Glutamatergic neuron (in vitro differentiated cells): ENCODE results near the gene TRMT10B. TPM values are rescaled to one million over a fixed set of nuclear protein-coding genes. Genes with fewer than 3 reads are reported as not detected.

Source experiments
- DNase-seq: peaks from one replicate; pipeline ENCODE4 v3.0.0; 2022
- H3K27ac Mint-ChIP-seq: one replicate; pipeline ENCODE4 v1.8.0; 2020; ENCODE audit warnings: mild to moderate bottlenecking, mixed read lengths, inconsistent platforms; ENCODE audit not compliant: unreplicated experiment
- H3K27me3 Mint-ChIP-seq: one replicate; pipeline ENCODE4 v1.8.0; 2020; ENCODE audit warnings: mild to moderate bottlenecking, moderate library complexity, mixed read lengths, inconsistent platforms; ENCODE audit not compliant: unreplicated experiment
- H3K36me3 Mint-ChIP-seq: one replicate; pipeline ENCODE4 v1.8.0; 2020; ENCODE audit warnings: mild to moderate bottlenecking, mixed read lengths, inconsistent platforms; ENCODE audit not compliant: unreplicated experiment
- H3K4me1 Mint-ChIP-seq: one replicate; pipeline ENCODE4 v1.8.0; 2020; ENCODE audit warnings: mild to moderate bottlenecking, low read depth, mixed read lengths, inconsistent platforms; ENCODE audit not compliant: unreplicated experiment
- H3K4me3 Mint-ChIP-seq: one replicate; pipeline ENCODE4 v1.8.0; 2020; ENCODE audit warnings: mild to moderate bottlenecking, mixed read lengths, inconsistent platforms; ENCODE audit not compliant: unreplicated experiment
- H3K9me3 Mint-ChIP-seq: one replicate; pipeline ENCODE4 v1.8.0; 2020; ENCODE audit warnings: mild to moderate bottlenecking, moderate library complexity, mixed read lengths, inconsistent platforms; ENCODE audit not compliant: unreplicated experiment
- total RNA-seq: library from RNA; stranded (reverse); fragmentation: NEBNext Ultra II Directional; extraction: Animal tissue kit (Norgen Biotek cat#: 25700); gene quantifications from one replicate; pipeline ENCODE4 v1.2.1, GENCODE V29; 2021; ENCODE audit not compliant: unreplicated experiment
- TF ChIP-seq, protein P1 (sequence below): fragments of 200-600 bp; sonication (generic); IDR thresholded peaks from one replicate; pipeline ENCODE4 v1.5.0; 2021; ENCODE audit not compliant: partially characterized antibody, unreplicated experiment

The TRMT10B gene
- total RNA-seq, 1 donor from 2014 or later, result 8.8 TPM

GRCh38 chr9:37730256-37730655 is 23.3 kb upstream of the TRMT10B start:
- Mint-ChIP-seq H3K27me3 (peaks cover 5% of the 10 kb centered on the region), H3K9me3 (peaks cover 18% of the 10 kb centered on the region), H3K4me3 (no peak overlapping the region), H3K4me1 (peaks cover 44% of the 10 kb centered on the region), H3K36me3 (peaks cover 15% of the 10 kb centered on the region), H3K27ac (no peak overlapping the region)
- TF ChIP-seq, protein P1, sequence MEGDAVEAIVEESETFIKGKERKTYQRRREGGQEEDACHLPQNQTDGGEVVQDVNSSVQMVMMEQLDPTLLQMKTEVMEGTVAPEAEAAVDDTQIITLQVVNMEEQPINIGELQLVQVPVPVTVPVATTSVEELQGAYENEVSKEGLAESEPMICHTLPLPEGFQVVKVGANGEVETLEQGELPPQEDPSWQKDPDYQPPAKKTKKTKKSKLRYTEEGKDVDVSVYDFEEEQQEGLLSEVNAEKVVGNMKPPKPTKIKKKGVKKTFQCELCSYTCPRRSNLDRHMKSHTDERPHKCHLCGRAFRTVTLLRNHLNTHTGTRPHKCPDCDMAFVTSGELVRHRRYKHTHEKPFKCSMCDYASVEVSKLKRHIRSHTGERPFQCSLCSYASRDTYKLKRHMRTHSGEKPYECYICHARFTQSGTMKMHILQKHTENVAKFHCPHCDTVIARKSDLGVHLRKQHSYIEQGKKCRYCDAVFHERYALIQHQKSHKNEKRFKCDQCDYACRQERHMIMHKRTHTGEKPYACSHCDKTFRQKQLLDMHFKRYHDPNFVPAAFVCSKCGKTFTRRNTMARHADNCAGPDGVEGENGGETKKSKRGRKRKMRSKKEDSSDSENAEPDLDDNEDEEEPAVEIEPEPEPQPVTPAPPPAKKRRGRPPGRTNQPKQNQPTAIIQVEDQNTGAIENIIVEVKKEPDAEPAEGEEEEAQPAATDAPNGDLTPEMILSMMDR, result no peak
- no peak for DNase-seq

DNA sequence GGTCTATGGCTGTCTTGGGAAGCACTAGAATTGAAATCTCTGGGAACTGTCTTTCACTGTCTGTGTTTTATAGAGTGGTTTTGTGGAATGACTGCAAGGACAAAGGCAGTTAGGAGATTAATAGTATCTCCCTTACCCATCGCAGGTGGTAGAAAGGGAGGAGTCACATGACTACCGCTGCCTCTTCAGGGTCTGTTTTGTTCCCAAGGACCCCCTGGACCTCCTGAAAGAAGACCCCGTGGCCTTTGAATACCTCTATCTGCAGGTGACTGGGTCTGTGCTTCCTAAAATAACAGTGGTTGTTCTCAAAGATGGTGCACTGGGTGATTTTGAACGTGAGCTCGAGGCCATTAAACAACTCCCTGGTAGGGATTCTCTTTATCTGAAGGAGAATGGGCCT is 22.8 kb upstream of the TRMT10B start:
- TF ChIP-seq, protein P1, result no peak
- DNase-seq, result no peak
- Mint-ChIP-seq H3K4me3 (no peak overlapping the region), H3K9me3 (peaks cover 18% of the 10 kb centered on the region), H3K27me3 (peaks cover 5% of the 10 kb centered on the region), H3K27ac (peak overlapping the region; percentile 53), H3K4me1 (peaks cover 44% of the 10 kb centered on the region), H3K36me3 (peaks cover 17% of the 10 kb centered on the region)

GRCh38 chr9:37732086-37732741 is 21.4 kb upstream of the TRMT10B start:
- TF ChIP-seq, protein P1, result no peak
- Mint-ChIP-seq H3K4me1 (peaks cover 44% of the 10 kb centered on the region), H3K27ac (peak overlapping the region; percentile 89), H3K27me3 (peaks cover 5% of the 10 kb centered on the region), H3K36me3 (peaks cover 13% of the 10 kb centered on the region), H3K4me3 (peak overlapping the region; percentile 66), H3K9me3 (peaks cover 18% of the 10 kb centered on the region)
- DNase-seq, result peak; percentile 48

GRCh38 chr9:37732952-37733351 is 20.7 kb upstream of the TRMT10B start:
- Mint-ChIP-seq H3K36me3 (peaks cover 8% of the 10 kb centered on the region), H3K4me3 (peak overlapping the region; percentile 66), H3K27me3 (peaks cover 5% of the 10 kb centered on the region), H3K9me3 (peaks cover 15% of the 10 kb centered on the region), H3K4me1 (peaks cover 44% of the 10 kb centered on the region), H3K27ac (peak overlapping the region; percentile 89)
- TF ChIP-seq, protein P1, result no peak
- DNase-seq, result no peak

GRCh38 chr9:37739222-37739621 is 14.4 kb upstream of the TRMT10B start:
- H3K9me3 Mint-ChIP-seq, result peaks cover 5% of the 10 kb centered on the region
- H3K27ac Mint-ChIP-seq, result no peak overlapping the region
- peaks cover 15% of the 10 kb centered on the region for H3K4me1 Mint-ChIP-seq
- no peak overlapping the region for H3K4me3 Mint-ChIP-seq
- TF ChIP-seq, protein P1, result no peak
- peaks cover 8% of the 10 kb centered on the region for H3K36me3 Mint-ChIP-seq
- peaks cover 7% of the 10 kb centered on the region for H3K27me3 Mint-ChIP-seq
- no peak for DNase-seq
